HFF-Myc (cell line): ENCODE results near the gene XPNPEP2.

Source experiments
- DNase-seq: peaks from one replicate; pipeline ENCODE4 v3.0.0-alpha.2; 2011; ENCODE audit warnings: low read depth; ENCODE audit errors: extremely low read depth
- H3K4me3 ChIP-seq: replicated peaks from 2 replicates; pipeline ENCODE4 v1.5.1; 2011; ENCODE audit warnings: low read depth, mild to moderate bottlenecking, control low read depth, low read length
- CTCF ChIP-seq: IDR thresholded peaks from 2 replicates; pipeline ENCODE4 v1.5.1; 2012; ENCODE audit warnings: mild to moderate bottlenecking, low read depth, low read length, control low read depth; ENCODE audit errors: missing control alignments

Gene XPNPEP2

DNA sequence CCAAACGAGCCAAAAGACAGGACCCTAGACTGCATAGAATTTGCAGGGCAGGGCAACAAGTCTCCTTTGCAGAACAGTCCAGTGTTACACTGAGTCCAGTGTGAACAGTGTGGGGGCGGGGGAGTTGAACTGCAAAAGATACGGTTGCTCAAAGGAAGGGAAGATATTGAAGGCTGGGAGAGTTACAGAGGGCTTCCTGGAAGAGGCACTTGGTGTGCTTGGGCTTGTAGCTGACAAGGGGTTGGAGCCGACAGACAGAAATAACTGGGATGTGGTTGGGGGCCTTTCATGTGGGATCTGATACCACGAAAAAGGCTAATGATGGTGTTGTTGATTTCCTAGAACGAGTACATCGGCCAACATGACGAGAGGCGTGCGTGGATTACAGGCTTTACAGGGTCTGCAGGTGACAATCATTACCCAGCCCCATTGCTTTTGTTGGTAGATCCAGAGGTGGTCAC is 6.1 kb downstream of the XPNPEP2 start:
- no peak for DNase-seq
- no peak overlapping the region for H3K4me3 ChIP-seq
- TF ChIP-seq CTCF: no peak

DNA sequence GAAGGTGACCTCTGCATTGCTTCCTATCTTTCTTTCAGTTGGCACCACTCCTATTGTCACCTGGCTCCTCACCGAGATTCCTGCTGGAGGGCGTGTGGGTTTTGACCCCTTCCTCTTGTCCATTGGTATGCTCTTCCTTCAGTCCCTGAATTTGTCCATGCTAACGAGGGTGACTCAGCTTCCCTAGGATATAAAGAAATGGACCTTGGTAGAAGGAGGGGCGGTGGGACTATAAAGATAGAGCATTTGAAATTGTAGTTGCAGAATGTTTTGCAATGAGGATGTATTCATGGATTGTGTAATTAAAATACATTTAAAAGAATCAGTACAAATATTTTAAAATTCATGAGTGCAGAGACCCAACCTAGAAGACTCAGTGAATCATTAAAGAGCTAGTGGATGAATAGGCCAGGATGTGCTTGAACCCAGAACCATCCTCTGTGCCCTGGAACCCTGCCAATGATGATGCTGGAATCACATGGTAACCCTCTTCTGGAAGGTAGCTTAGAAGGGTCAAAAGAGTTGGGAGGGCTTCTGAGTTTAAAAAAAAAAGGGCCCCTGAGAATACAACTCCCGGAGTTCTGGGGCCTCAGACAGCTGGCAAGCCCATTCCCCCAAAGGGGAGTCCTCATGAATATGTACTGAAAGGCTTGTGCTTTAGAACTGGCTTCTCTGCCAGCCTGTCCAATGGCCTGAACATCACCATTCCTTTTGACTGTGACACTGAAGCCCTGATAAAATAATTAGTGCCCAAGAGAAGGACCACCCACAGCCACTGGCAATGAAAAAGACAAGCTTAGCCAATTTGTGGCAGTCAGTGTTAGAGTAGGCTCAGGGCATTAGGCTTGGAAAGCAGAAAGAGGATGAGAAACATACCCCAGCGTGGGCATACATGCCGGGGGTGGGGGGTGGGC is 8.0 kb downstream of the XPNPEP2 start:
- no peak for DNase-seq
- TF ChIP-seq CTCF: no peak
- no peak overlapping the region for H3K4me3 ChIP-seq

- DNase-seq: no peak
- TF ChIP-seq CTCF: no peak
- H3K4me3 ChIP-seq: no peak overlapping the region
Observed at GRCh38 chrX:129747533-129747932, 8.8 kb downstream of the XPNPEP2 start.

DNA sequence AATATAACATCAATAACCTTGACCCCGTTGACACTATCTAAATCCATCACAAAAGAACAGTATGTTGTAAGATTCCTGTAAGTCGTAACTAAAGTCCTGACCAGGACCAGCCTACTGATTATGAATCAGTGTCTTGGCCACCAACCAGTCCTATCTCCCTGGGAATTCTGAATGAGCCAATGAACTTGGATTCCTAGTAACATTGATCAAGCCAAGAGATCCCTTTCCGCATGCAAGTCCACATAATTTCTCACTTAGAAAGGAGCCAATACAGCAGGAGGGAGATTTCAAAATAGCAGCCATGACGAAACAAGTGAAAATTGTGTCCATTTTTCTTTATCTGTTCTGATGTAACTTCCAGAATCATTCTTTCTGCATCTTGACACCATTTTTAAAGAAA is 9.5 kb downstream of the XPNPEP2 start:
- no peak overlapping the region for H3K4me3 ChIP-seq
- no peak for TF ChIP-seq CTCF
- DNase-seq: no peak

- TF ChIP-seq CTCF: no peak
- DNase-seq: no peak
- no peak overlapping the region for H3K4me3 ChIP-seq
Observed at GRCh38 chrX:129749069-129749468, 10.3 kb downstream of the XPNPEP2 start.

DNA sequence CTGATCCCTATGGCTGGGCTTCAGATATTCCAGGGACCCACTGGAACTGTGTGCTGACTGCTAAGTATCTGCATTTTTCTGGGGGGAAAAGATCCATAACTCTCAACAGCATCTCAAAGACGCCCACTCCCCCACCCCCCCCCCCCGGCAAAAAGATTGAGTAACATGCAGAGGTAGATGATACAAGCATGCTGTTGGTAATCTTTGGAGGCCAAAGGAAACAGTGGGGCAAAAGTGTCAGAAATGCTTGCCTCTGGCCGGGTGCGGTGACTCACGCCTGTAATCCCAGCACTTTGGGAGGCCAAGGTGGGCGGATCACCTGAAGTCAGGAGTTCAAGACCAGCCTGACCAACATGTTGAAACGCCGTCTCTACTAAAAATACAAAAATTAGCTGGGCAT is 12.2 kb downstream of the XPNPEP2 start:
- H3K4me3 ChIP-seq: no peak overlapping the region
- TF ChIP-seq CTCF: no peak
- no peak for DNase-seq
